Measurements from ENCODE around the gene PDX1. TPM values are rescaled to one million over a fixed set of nuclear protein-coding genes. Genes with fewer than 3 reads are reported as not detected.
"Not testable (repeated sequence)": the region's sequence is repeated elsewhere in the genome, so short reads cannot be mapped to it uniquely, and the experiment has no call there.

The PDX1 gene
- total RNA-seq, 1 experiment from 2014 or later: not detected

- Mint-ChIP-seq H3K4me3 (no peak overlapping the region), H3K27me3 (ENCODE audit: low read depth) (peaks cover 100% of the 10 kb centered on the region), H3K36me3 (no peaks in the 10 kb centered on the region), H3K9me3 (no peaks in the 10 kb centered on the region), H3K4me1 (peaks cover 57% of the 10 kb centered on the region), H3K27ac (no peak overlapping the region)
- ATAC-seq (no peak), DNase-seq (ENCODE audit: low spot score) (no peak)
- CTCF ChIA-PET: interaction anchor here (1.3 to 3.6 kb wide), 5 partner anchors 10 to 601 kb away, joined by 4 to 46 read pairs (median 10); no protein-coding TSS in a partner anchor
- POLR2A ChIA-PET: no interaction called here
- no peak for TF ChIP-seq EMX1 (CRISPR knock-in tag; IDR thresholded peaks at IDR 0.05)
- TF ChIP-seq FOXP4 (CRISPR knock-in tag; IDR thresholded peaks at IDR 0.05): no peak
- no peak for TF ChIP-seq ZBTB43 (CRISPR knock-in tag; IDR thresholded peaks at IDR 0.05)
- no peak for TF ChIP-seq PREB (CRISPR knock-in tag; IDR thresholded peaks at IDR 0.05; ENCODE audit: borderline replicate concordance)
- TF ChIP-seq, protein P1, sequence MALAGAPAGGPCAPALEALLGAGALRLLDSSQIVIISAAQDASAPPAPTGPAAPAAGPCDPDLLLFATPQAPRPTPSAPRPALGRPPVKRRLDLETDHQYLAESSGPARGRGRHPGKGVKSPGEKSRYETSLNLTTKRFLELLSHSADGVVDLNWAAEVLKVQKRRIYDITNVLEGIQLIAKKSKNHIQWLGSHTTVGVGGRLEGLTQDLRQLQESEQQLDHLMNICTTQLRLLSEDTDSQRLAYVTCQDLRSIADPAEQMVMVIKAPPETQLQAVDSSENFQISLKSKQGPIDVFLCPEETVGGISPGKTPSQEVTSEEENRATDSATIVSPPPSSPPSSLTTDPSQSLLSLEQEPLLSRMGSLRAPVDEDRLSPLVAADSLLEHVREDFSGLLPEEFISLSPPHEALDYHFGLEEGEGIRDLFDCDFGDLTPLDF (CRISPR knock-in tag; IDR thresholded peaks at IDR 0.05): no peak
- TF ChIP-seq CTCF (IDR thresholded peaks at IDR 0.05): no peak
- TF ChIP-seq ZNF671 (CRISPR knock-in tag; IDR thresholded peaks at IDR 0.05): no peak
- no peak for TF ChIP-seq MXD4 (CRISPR knock-in tag; IDR thresholded peaks at IDR 0.05; ENCODE audit: borderline replicate concordance)
- no peak for TF ChIP-seq ZNF532 (CRISPR knock-in tag; IDR thresholded peaks at IDR 0.05; ENCODE audit: borderline replicate concordance)
- TF ChIP-seq, protein P2, sequence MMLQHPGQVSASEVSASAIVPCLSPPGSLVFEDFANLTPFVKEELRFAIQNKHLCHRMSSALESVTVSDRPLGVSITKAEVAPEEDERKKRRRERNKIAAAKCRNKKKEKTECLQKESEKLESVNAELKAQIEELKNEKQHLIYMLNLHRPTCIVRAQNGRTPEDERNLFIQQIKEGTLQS (CRISPR knock-in tag; conservative IDR thresholded peaks at IDR 0.05): no peak
- TF ChIP-seq USF1 (CRISPR knock-in tag; IDR thresholded peaks at IDR 0.05): no peak
- TF ChIP-seq, protein P3, sequence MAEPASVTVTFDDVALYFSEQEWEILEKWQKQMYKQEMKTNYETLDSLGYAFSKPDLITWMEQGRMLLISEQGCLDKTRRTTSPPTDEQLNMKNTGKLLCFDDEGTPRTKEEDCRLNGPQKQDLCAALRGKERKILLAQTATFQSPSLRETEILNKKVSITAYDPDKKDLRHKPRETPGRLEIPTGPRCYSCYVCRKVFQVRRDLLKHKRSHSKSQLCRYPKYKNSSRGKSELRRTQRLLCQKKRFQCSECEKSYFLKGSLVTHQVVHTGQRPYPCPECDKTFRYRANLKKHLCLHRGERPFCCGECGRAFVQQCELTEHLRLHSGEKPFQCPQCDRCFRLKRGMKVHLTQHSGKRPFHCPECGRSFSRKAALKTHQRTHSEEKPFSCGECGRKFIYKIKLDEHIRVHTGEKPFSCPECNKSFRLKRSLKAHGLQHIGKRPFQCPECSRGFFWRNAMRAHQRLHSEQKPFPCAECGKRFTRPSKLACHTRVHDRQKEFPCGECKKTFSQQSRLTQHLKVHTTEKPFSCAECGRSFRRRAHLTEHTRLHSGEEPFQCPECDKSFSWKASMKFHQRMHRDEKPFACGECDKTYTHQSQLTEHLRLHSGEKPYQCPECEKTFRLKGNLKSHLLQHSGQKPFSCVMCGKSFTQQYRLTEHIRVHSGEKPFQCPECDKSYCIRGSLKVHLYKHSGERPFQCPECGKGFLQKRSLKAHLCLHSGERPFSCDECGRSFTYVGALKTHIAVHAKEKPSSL (CRISPR knock-in tag; conservative IDR thresholded peaks at IDR 0.05): no peak
- no peak for TF ChIP-seq ESRRA (CRISPR knock-in tag; IDR thresholded peaks at IDR 0.05; ENCODE audit: borderline replicate concordance)
These were observed 43.7 kb downstream of the PDX1 start for GRCh38 chr13:27963491-27963890.

GRCh38 chr13:27964206-27964605, 44.4 kb downstream of the PDX1 start:
- H3K4me3 Mint-ChIP-seq; DNase-seq (ENCODE audit: low spot score); H3K9me3 Mint-ChIP-seq; H3K36me3 Mint-ChIP-seq; ATAC-seq; H3K27ac Mint-ChIP-seq: not testable (repeated sequence)
- Mint-ChIP-seq H3K27me3 (ENCODE audit: low read depth) (peaks cover 100% of the 10 kb centered on the region), H3K4me1 (peaks cover 59% of the 10 kb centered on the region)
- POLR2A ChIA-PET: interaction anchor here (0.6 kb wide), 2 partner anchors 17 to 416 kb away, joined by 3 read pairs; no protein-coding TSS in a partner anchor
- CTCF ChIA-PET: interaction anchor here (0.7 to 4.2 kb wide), 4 partner anchors 20 to 602 kb away, joined by 3 to 22 read pairs (median 4); no protein-coding TSS in a partner anchor

Measured in WTC11 (cell line).